Hippocampal formation (tissue), 2 donors: Measurements from ENCODE around the gene SCN2B.

Source experiments
- DNase-seq, 2 donors: peaks; one replicate each; lab custom pipeline; 2025; lab: John Stamatoyannopoulos, UW

The SCN2B gene

GRCh38 chr11:118135051-118135795 is 41.2 kb downstream of the SCN2B start:
- DNase-seq = no peak

- no peak for DNase-seq
Observed at GRCh38 chr11:118133816-118134215, 42.6 kb downstream of the SCN2B start.

- no peak for DNase-seq
Observed at GRCh38 chr11:118132385-118133151, 43.9 kb downstream of the SCN2B start.

- DNase-seq = no peak
Observed at GRCh38 chr11:118129471-118130172, 46.8 kb downstream of the SCN2B start.

- DNase-seq = no peak
Observed at GRCh38 chr11:118128721-118129470, 47.5 kb downstream of the SCN2B start.

- no peak for DNase-seq
Observed at GRCh38 chr11:118128310-118128709, 48.1 kb downstream of the SCN2B start.

GRCh38 chr11:118126082-118126838 is 50.2 kb downstream of the SCN2B start:
- no peak for DNase-seq

GRCh38 chr11:118124929-118125535 is 51.4 kb downstream of the SCN2B start:
- no peak for DNase-seq

GRCh38 chr11:118120793-118121192 is 55.6 kb downstream of the SCN2B start:
- DNase-seq = no peak

GRCh38 chr11:118117790-118118601 is 58.4 kb downstream of the SCN2B start:
- DNase-seq = no peak

- no peak for DNase-seq
Observed at GRCh38 chr11:118115048-118115447, 61.4 kb downstream of the SCN2B start.

GRCh38 chr11:118114266-118114665 is 62.2 kb downstream of the SCN2B start:
- DNase-seq = no peak

- no peak for DNase-seq
Observed at GRCh38 chr11:118112711-118113430, 63.6 kb downstream of the SCN2B start.
